ENCODE results near the gene UBQLN1. TPM values are rescaled to one million over a fixed set of nuclear protein-coding genes. Genes with fewer than 3 reads are reported as not detected.
"Not testable (repeated sequence)": the region's sequence is repeated elsewhere in the genome, so short reads cannot be mapped to it uniquely, and the experiment has no call there.

Gene UBQLN1
- 100 to 1,000 TPM in 1 of 2 donors, 10 to 100 TPM in 1; 75.6 to 101 TPM for total RNA-seq
- long read RNA-seq, donor 1, full-length matches to known transcripts = 12 of 18 reads
- long read RNA-seq, donor 1, partial matches to known transcripts = 0 of 18 reads
- long read RNA-seq, donor 1, other reads (novel, unspliced or antisense) = 6 of 18 reads
- long read RNA-seq, donor 2, full-length matches to known transcripts = 23 of 34 reads
- long read RNA-seq, donor 2, partial matches to known transcripts = 4 of 34 reads
- long read RNA-seq, donor 2, other reads (novel, unspliced or antisense) = 7 of 34 reads

- intact Hi-C loops (cut with DNase I) = no loop called here
- DNase-seq (ENCODE audit: low spot score) = peak; percentile 98
Observed at GRCh38 chr9:83707768-83708514, at the start of gene UBQLN1. Gene UBQLN1 (minus strand): TSS chr9:83707958. CDS start chr9:83707679, 279 bp downstream.

GRCh38 chr9:83754383-83754977, 46.7 kb upstream of the UBQLN1 start:
- DNase-seq (ENCODE audit: low spot score) = no peak
- intact Hi-C loops (cut with DNase I) = no loop called here

GRCh38 chr9:83749706-83750105, 41.9 kb upstream of the UBQLN1 start:
- intact Hi-C loops (cut with DNase I) = loop anchor here in 1 of 2 donors (10.0 kb wide), 1 partner anchor 535 kb away; no protein-coding TSS in a partner anchor
- no peak for DNase-seq (ENCODE audit: low spot score)

GRCh38 chr9:83744206-83744605, 36.4 kb upstream of the UBQLN1 start:
- DNase-seq (ENCODE audit: low spot score) = no peak
- intact Hi-C loops (cut with DNase I) = loop anchor here in 1 of 2 donors (10.0 kb wide), 1 partner anchor 529 kb away; no protein-coding TSS in a partner anchor

GRCh38 chr9:83733739-83734138, 26.0 kb upstream of the UBQLN1 start:
- no peak for DNase-seq (ENCODE audit: low spot score)
- intact Hi-C loops (cut with DNase I) = no loop called here

GRCh38 chr9:83728591-83729368, 21.0 kb upstream of the UBQLN1 start:
- DNase-seq (ENCODE audit: low spot score); intact Hi-C loops (cut with DNase I): not testable (repeated sequence)

- no peak for DNase-seq (ENCODE audit: low spot score)
- intact Hi-C loops (cut with DNase I) = no loop called here
Observed at GRCh38 chr9:83724436-83724835, 16.7 kb upstream of the UBQLN1 start.

- intact Hi-C loops (cut with DNase I) = no loop called here
- no peak for DNase-seq (ENCODE audit: low spot score)
Observed at GRCh38 chr9:83722726-83723495, 15.2 kb upstream of the UBQLN1 start.

GRCh38 chr9:83721509-83721908, 13.8 kb upstream of the UBQLN1 start:
- no peak for DNase-seq (ENCODE audit: low spot score)
- intact Hi-C loops (cut with DNase I) = no loop called here

GRCh38 chr9:83715794-83716193, 8.0 kb upstream of the UBQLN1 start:
- DNase-seq (ENCODE audit: low spot score) = no peak
- intact Hi-C loops (cut with DNase I) = no loop called here

GRCh38 chr9:83715221-83715620, 7.5 kb upstream of the UBQLN1 start:
- no peak for DNase-seq (ENCODE audit: low spot score)
- intact Hi-C loops (cut with DNase I) = no loop called here

- intact Hi-C loops (cut with DNase I) = no loop called here
- no peak for DNase-seq (ENCODE audit: low spot score)
Observed at GRCh38 chr9:83714329-83714728, 6.6 kb upstream of the UBQLN1 start.

GRCh38 chr9:83708515-83709158, 879 bp upstream of the UBQLN1 start:
- intact Hi-C loops (cut with DNase I) = no loop called here
- DNase-seq (ENCODE audit: low spot score) = peak; percentile 93

GRCh38 chr9:83707518-83707767, 315 bp downstream of the UBQLN1 start:
- no peak for DNase-seq (ENCODE audit: low spot score)
- intact Hi-C loops (cut with DNase I) = no loop called here

GRCh38 chr9:83706676-83707517, 861 bp downstream of the UBQLN1 start:
- peak; percentile 82 for DNase-seq (ENCODE audit: low spot score)
- intact Hi-C loops (cut with DNase I) = no loop called here

- intact Hi-C loops (cut with DNase I) = not testable (repeated sequence)
Observed at GRCh38 chr9:83705219-83705651, 2.5 kb downstream of the UBQLN1 start.

GRCh38 chr9:83701769-83702168, 6.0 kb downstream of the UBQLN1 start:
- intact Hi-C loops (cut with DNase I) = loop anchor here in 1 of 2 donors (5.0 kb wide), 1 partner anchor 229 kb away; no protein-coding TSS in a partner anchor
- no peak for DNase-seq (ENCODE audit: low spot score)

More at GRCh38 chr9:83705219-83705651, 2.5 kb downstream of the UBQLN1 start:
- DNase-seq (ENCODE audit: low spot score) = not testable (repeated sequence)

Data from posterior vena cava (tissue), 2 donors.